Naive B cell (primary cell): ENCODE data around the gene ZNF740. TPM values are rescaled to one million over a fixed set of nuclear protein-coding genes. Genes with fewer than 3 reads are reported as not detected.
A peak's percentile ranks its signal among the peaks of the same experiment; 100 is the strongest.

Source experiments
- ATAC-seq, 2 donors: fragments of 150-1000 bp; cut with Tn5 transposase; 2 replicates each; pipeline ENCODE4 v1.10.0; 2021; ENCODE audit warnings: low read depth in 2 of 2, mild to moderate bottlenecking in 2 of 2, moderate library complexity in 2 of 2
- DNase-seq: peaks from one replicate; pipeline ENCODE4 v3.0.0; 2022
- H3K27ac Mint-ChIP-seq, 6 donors: one replicate each; pipeline ENCODE4 v1.8.0; 2020 to 2022; ENCODE audit warnings: mild to moderate bottlenecking in 6 of 6, mixed read lengths in 6 of 6, moderate library complexity in 5 of 6, inconsistent platforms in 2 of 6
- H3K27me3 Mint-ChIP-seq, 3 donors: one replicate each; pipeline ENCODE4 v1.8.0; 2021 to 2022; ENCODE audit warnings: mixed read lengths in 3 of 3, mild to moderate bottlenecking in 1 of 3
- H3K36me3 Mint-ChIP-seq, 2 donors: one replicate each; pipeline ENCODE4 v1.8.0; 2020 to 2022; ENCODE audit warnings: mixed read lengths in 2 of 2, inconsistent platforms in 1 of 2, mild to moderate bottlenecking in 1 of 2
- H3K4me1 Mint-ChIP-seq, 3 donors: one replicate each; pipeline ENCODE4 v1.8.0; 2020 to 2022; ENCODE audit warnings: mixed read lengths in 3 of 3, inconsistent platforms in 1 of 3, mild to moderate bottlenecking in 1 of 3, moderate library complexity in 1 of 3
- H3K4me3 Mint-ChIP-seq, 8 donors: one replicate each; pipeline ENCODE4 v1.8.0; 2020 to 2022; ENCODE audit warnings: mild to moderate bottlenecking in 8 of 8, mixed read lengths in 8 of 8, moderate library complexity in 8 of 8, inconsistent platforms in 2 of 8
- H3K9me3 Mint-ChIP-seq, 7 donors: one replicate each; pipeline ENCODE4 v1.8.0; 2020 to 2022; ENCODE audit warnings: mixed read lengths in 7 of 7, mild to moderate bottlenecking in 5 of 7, inconsistent platforms in 2 of 7, moderate library complexity in 1 of 7
- polyA plus RNA-seq, 6 donors: library from polyadenylated mRNA; unstranded; fragments of 300-500 nt; fragmentation: Illumina TruSeq; gene quantifications; one replicate each; pipeline ENCODE4 v1.2.3, GENCODE V29; 2021; ENCODE audit warnings: low read depth in 6 of 6

The ZNF740 gene
- polyA plus RNA-seq, 6 donors from 2014 or later: 1.8 to 6.0 (median 4.2) TPM

DNA sequence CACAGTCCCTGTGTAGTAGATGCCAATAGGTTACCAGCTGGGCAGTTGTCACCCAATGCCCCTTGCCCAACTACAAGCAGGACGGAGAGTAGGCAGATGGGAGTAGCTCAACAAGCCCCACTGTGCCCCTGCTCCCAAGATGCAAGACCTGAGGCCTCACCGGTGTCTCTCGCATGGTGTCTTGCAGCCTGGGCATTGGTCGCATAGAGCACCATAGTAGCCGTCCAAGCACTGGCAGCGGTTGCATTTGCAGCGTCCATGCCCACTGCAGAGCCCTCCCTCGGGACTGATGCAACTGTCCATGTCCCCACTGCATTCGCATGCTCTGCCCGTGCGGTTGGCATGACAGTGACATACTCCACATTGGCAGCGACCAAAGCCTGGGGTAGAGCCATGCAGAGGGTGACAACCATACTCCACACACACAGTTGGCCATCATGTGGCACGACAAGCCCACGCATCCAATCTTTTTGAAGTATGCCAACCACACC, 12.1 kb downstream of the ZNF740 start:
- peaks cover 13 to 23% (median 14%) of the 10 kb centered on the region in 3 donors for H3K4me1 Mint-ChIP-seq
- no peaks in the 10 kb centered on the region for H3K27me3 Mint-ChIP-seq
- DNase-seq: no peak
- H3K9me3 Mint-ChIP-seq: no peaks in the 10 kb centered on the region
- no peak overlapping the region for H3K4me3 Mint-ChIP-seq
- H3K36me3 Mint-ChIP-seq: peaks cover 2 to 28% of the 10 kb centered on the region in 2 donors
- peak overlapping the region in 2 of 6 donors; percentile 11 to 31 for H3K27ac Mint-ChIP-seq
- ATAC-seq: no peak

DNA sequence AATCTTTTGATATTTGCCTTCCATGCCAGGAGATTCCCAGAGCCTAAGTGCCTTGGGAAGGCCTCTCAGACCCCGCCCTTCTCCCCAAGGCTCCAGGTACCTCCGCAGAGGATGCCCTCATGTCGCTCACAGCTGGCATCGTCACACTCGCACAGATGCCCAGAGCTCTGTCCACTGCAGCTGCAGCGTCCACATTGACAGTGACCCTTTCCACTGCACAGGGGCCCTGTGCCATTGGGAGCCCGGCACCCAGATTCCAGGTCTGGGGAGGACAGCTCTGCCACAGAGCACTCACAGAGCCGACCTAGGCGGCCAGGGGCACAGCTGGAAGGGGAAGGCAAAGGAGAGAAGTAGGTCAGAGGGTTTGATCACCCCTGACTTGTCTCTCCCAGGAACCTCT, 12.5 kb downstream of the ZNF740 start:
- no peak overlapping the region for H3K4me3 Mint-ChIP-seq
- no peak for DNase-seq
- H3K9me3 Mint-ChIP-seq: no peaks in the 10 kb centered on the region
- peaks cover 0 to 28% of the 10 kb centered on the region in 2 donors for H3K36me3 Mint-ChIP-seq
- no peak for ATAC-seq
- peak overlapping the region in 2 of 6 donors; percentile 31 to 85 for H3K27ac Mint-ChIP-seq
- H3K4me1 Mint-ChIP-seq: peaks cover 16 to 25% (median 17%) of the 10 kb centered on the region in 3 donors
- H3K27me3 Mint-ChIP-seq: no peaks in the 10 kb centered on the region

DNA sequence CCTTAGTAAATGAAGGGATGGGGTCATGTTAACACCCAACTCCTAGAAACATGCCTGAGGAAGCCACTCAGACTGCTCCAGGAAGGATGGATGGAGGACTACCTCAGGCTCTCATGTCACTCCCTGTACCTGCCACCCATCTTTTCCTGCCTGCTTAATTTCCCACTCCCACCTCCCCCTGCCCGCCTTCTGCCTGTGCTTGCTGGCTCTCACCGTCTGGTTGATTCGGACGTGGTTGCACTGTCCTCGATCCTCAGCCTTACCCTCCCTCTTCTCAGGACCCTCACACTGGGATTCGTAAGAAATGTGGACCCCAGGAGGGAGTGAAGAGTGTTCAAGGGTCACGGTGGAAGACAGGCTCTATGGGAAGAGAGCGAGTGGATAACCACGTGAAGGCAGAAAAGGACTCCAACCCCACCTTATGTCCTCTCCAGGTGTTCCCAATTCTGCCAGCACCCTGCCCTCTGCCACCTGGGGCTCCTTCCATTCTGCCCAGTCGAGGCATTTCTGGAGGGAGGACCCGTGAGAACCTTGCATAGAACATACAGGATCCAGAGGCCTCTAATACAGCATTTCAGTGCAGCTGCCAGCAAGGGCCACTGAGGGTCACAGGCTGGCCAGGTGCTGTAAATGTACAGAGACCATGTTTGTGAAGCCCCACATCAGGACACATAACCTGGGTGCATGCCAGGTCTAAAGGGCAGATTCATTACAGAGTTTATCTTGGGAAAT, 13.6 kb downstream of the ZNF740 start:
- no peak for DNase-seq
- Mint-ChIP-seq H3K9me3 (no peaks in the 10 kb centered on the region), H3K36me3 (peaks cover 0 to 28% of the 10 kb centered on the region in 2 donors), H3K4me3 (no peak overlapping the region), H3K27me3 (no peaks in the 10 kb centered on the region), H3K4me1 (peaks cover 28 to 36% (median 28%) of the 10 kb centered on the region in 3 donors), H3K27ac (peak overlapping the region in 3 of 6 donors; percentile 34 to 89 (median 74))
- ATAC-seq: no peak

DNA sequence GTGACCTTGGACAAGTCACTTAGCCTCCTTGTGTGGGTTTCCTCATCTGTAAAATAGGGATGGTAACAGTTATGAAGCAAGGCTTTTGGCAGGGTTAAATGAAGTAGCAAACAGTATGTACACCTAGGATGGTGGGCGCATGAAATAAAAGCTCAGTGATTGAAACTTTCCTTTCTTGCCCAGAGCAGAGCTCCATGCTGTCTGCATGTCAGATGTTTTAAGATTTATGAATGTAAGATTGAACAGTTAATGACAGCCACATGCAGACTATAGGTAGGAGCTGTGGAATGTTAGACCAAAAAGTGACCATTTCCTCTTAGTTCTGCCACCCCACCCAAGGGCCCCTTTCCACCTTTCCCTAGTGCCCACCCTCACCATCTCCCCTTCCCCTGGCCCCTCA, 14.5 kb downstream of the ZNF740 start:
- Mint-ChIP-seq H3K27me3 (no peaks in the 10 kb centered on the region), H3K4me3 (no peak overlapping the region), H3K36me3 (peaks cover 0 to 28% of the 10 kb centered on the region in 2 donors), H3K9me3 (no peaks in the 10 kb centered on the region), H3K4me1 (peaks cover 34 to 42% (median 35%) of the 10 kb centered on the region in 3 donors), H3K27ac (peak overlapping the region in 3 of 6 donors; percentile 8 to 79 (median 39))
- no peak for ATAC-seq
- DNase-seq: no peak

DNA sequence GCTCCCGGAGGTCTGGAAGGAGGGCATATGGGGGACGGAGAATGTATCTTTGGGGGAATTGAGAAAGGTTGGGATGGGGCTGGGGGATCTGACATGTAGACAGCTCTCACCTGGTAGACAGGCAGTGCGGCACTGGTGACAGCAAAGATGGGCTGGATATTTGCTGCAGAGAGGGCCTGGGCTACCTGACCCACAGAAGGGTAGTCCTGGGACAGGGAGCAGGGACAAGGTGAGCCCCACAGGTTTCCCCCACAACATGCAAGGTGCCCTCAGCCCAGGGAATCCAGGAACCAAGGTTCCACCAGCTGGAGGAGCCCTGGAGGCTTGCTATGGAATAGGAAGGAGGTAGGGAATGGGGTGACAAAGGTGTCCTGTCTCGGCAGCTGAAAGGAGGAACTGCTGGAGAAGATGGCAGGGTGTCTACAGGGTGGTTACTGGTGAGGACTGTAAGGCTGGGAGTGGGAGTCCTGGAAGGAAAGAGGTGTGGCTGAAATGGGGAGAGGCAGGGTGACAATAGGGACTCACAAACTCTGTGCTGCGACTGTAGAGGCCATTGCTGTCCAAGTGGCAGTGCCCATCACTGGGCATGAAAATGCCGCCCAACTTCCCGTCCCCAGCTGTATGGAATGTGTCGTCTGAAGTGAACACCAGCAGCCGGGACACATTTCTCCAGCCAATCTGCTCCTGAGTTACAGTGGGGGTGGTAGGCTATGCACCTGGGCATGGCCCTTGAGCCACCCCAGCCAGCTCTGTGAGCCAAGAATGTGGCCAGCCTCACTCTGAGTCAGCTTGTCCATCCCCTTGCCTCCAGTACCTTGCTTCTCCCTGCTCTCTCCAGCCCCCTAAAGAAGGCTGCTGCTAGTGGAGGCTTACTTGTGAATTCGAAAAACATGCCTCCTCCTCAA, 15.2 kb downstream of the ZNF740 start:
- peak overlapping the region in 5 of 6 donors; percentile 39 to 97 (median 79) for H3K27ac Mint-ChIP-seq

DNA sequence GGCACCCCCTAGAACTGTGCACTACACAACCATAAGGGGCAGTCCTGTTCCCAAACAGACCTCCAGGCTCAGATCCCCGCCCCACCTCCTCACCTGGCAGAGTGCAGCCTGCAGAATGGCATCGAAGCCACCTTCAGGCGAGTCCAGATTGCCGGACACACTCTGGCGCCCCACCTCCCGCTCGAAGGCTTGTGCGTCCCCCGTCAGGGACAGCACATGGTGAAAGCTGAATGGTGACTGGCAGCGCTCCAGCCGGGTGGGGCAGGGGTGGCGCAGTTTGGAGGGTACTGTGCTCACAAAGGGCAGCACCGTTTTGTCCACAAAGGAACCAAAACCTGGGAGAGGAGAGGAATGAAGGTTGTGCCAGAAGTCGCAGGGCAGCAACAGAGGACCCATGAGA, 16.0 kb downstream of the ZNF740 start:
- Mint-ChIP-seq H3K27me3 (no peaks in the 10 kb centered on the region), H3K9me3 (no peaks in the 10 kb centered on the region), H3K4me3 (peak overlapping the region in 1 of 8 donors; percentile 38), H3K4me1 (peaks cover 43 to 51% (median 50%) of the 10 kb centered on the region in 3 donors), H3K36me3 (peaks cover 0 to 28% of the 10 kb centered on the region in 2 donors), H3K27ac (peak overlapping the region in 2 of 6 donors; percentile 79 to 91)
- ATAC-seq (no peak), DNase-seq (no peak)

More for the DNA sequence above, 15.2 kb downstream of the ZNF740 start:
- DNase-seq (no peak), ATAC-seq (no peak)
- H3K4me1 Mint-ChIP-seq: peaks cover 37 to 48% (median 43%) of the 10 kb centered on the region in 3 donors
- peaks cover 0 to 28% of the 10 kb centered on the region in 2 donors for H3K36me3 Mint-ChIP-seq
- no peak overlapping the region for H3K4me3 Mint-ChIP-seq
- no peaks in the 10 kb centered on the region for H3K9me3 Mint-ChIP-seq
- H3K27me3 Mint-ChIP-seq: no peaks in the 10 kb centered on the region

DNA sequence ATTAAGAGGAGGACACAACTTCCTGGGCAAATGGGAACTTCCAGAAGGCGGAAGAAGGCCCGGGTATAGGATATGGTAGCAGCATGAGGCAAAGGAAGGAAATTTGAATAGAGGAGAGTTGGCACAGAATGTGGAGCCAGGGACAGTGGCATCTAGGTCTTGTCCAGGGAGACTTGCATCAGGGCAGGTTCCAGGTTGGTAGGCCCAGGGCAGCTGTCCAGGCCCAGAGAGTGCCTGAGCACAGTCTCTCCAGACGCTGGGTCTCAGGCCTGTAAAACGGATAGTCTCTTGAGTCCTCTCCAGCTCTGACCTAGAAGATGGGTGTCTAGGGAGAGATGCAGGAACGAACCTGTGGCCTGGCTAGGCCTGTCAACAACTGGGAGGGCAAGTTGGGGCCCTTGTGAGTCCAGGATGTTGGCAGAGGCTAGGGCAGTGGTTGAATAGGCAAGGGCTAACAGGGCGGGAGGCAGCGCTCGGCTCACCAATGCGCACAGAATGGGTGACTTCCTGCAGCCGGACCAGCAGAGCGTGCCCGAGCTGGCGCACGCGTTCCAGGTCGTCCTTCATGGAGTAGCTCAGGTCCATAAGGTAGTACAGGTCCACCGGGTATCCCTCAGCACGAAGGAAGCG, 16.6 kb downstream of the ZNF740 start:
- Mint-ChIP-seq H3K36me3 (peaks cover 0 to 28% of the 10 kb centered on the region in 2 donors), H3K4me3 (peak overlapping the region in 5 of 8 donors; percentile 38 to 81 (median 49)), H3K4me1 (peaks cover 43 to 57% (median 50%) of the 10 kb centered on the region in 3 donors), H3K27me3 (no peaks in the 10 kb centered on the region), H3K9me3 (no peaks in the 10 kb centered on the region), H3K27ac (peak overlapping the region in 4 of 6 donors; percentile 33 to 91 (median 62))
- no peak for DNase-seq
- peak in 1 of 2 donors; percentile 3 for ATAC-seq

DNA sequence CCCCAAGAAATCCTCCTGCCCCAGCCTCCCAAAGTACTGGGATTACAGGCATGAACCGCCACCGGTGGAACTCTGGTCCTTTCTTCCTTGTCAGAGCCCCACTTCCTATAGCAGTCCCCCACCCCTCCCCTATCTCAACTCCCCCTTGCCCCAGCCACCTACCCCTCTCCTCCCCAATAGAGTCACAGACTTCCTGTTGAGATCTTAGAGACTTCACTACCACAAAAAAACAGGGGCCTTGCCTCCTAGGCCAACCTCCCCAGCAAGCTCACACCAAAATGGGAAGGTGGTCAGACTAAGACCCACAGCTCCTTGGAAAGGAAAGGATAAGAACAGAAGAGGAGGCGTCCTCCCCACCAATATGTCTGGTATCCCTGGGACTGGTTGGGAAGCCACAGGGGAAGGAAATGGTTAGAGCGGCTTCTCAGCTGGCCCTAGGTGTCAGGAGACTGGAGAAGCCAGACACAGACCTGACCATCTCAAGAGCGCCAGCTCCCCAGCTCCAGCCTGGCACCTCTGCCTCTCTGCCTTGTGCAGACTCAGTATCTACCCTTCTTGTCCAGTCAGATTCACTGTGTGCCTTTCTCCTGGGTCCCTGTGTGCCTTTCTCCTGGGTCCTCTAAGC, 18.1 kb downstream of the ZNF740 start:
- peak overlapping the region; percentile 2 to 89 (median 74) for H3K4me3 Mint-ChIP-seq
- no peaks in the 10 kb centered on the region for H3K9me3 Mint-ChIP-seq
- ATAC-seq: no peak
- peaks cover 0 to 21% of the 10 kb centered on the region in 2 donors for H3K36me3 Mint-ChIP-seq
- H3K4me1 Mint-ChIP-seq: peaks cover 43 to 62% (median 43%) of the 10 kb centered on the region in 3 donors
- peak overlapping the region; percentile 71 to 93 (median 86) for H3K27ac Mint-ChIP-seq
- no peak for DNase-seq
- no peaks in the 10 kb centered on the region for H3K27me3 Mint-ChIP-seq

DNA sequence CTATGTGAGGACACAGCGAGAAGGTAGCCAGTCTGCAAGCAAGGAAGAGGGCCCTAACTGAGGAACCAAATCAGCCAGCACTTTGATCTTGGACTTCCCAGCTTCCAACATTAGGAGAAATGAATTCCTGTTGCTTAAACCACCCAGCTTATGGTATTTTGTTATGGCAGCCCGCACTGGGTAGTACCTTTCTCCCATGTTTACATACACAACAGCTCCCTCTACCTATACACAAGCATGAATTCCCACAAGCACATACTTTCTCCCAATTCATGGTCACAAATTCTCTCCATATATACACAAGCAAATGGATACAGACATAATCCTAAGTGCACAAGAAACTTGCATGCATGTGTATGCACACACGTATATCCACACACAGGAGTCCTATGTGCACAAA, 19.2 kb downstream of the ZNF740 start:
- H3K4me1 Mint-ChIP-seq: peaks cover 43 to 66% (median 47%) of the 10 kb centered on the region in 3 donors
- DNase-seq: no peak
- peak overlapping the region; percentile 2 to 89 (median 76) for H3K4me3 Mint-ChIP-seq
- H3K9me3 Mint-ChIP-seq: no peaks in the 10 kb centered on the region
- no peaks in the 10 kb centered on the region for H3K27me3 Mint-ChIP-seq
- no peak for ATAC-seq
- H3K27ac Mint-ChIP-seq: peak overlapping the region in 3 of 6 donors; percentile 16 to 78 (median 52)
- H3K36me3 Mint-ChIP-seq: peaks cover 0 to 20% of the 10 kb centered on the region in 2 donors

DNA sequence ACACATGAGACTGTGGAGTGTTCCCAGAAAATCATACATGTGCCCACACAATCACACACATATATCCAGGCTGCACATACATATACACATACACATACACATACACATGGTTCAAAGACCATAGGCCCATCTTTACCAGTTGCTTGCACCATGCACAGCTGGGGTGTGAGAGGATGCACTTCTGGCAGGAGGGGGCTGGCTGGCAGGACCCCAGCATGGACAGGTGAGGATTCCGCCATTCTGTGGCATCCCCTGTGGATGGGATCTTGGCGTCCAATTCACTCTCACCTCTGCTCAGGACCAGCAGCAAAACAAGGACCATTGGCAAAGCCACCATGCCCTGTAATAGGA, 19.6 kb downstream of the ZNF740 start:
- no peaks in the 10 kb centered on the region for H3K27me3 Mint-ChIP-seq
- ATAC-seq (no peak), DNase-seq (no peak)
- H3K27ac Mint-ChIP-seq: peak overlapping the region in 5 of 6 donors; percentile 52 to 92 (median 82)
- no peaks in the 10 kb centered on the region for H3K9me3 Mint-ChIP-seq
- peaks cover 0 to 19% of the 10 kb centered on the region in 2 donors for H3K36me3 Mint-ChIP-seq
- peak overlapping the region; percentile 44 to 89 (median 84) for H3K4me3 Mint-ChIP-seq
- peaks cover 44 to 70% (median 47%) of the 10 kb centered on the region in 3 donors for H3K4me1 Mint-ChIP-seq

DNA sequence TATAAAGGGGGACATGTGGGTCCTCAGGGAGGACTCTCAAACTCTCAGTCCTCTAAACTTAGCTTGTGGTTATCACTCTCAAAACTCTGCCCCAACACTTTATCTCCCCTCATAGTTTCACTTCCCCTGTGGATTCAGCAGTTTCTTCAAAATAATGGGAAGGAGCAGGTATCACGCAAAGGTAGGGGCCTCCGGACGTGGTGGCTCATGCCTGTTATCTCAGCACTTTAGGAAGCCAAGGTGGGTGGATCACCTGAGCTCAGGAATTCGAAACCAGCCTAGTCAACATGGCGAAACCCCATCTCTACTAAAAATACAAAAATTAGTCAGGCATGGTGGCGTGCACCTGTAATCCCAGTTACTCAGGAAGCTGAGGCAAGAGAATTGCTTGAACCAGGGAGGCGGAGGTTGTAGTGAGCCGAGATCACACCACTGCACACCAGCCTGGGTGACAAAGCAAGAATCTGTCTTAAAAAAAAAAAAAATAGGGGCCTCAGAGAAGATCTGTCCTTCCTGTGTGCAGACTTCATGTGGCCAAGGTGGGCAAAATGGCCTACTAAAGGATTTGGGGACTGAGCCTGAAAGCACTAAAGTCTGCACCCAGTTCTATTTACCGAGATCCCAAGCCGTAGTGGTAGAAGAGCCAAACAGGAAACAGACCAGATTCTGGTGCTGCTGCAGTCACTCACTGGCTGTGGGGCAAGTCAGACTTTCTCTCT, 20.1 kb downstream of the ZNF740 start:
- Mint-ChIP-seq H3K36me3 (peaks cover 0 to 13% of the 10 kb centered on the region in 2 donors), H3K9me3 (no peaks in the 10 kb centered on the region), H3K4me3 (peak overlapping the region; percentile 44 to 89 (median 84)), H3K27ac (peak overlapping the region; percentile 44 to 92 (median 86)), H3K27me3 (no peaks in the 10 kb centered on the region), H3K4me1 (peaks cover 47 to 75% (median 48%) of the 10 kb centered on the region in 3 donors)
- DNase-seq (peak; percentile 57), ATAC-seq (peak; percentile 70 to 73)

DNA sequence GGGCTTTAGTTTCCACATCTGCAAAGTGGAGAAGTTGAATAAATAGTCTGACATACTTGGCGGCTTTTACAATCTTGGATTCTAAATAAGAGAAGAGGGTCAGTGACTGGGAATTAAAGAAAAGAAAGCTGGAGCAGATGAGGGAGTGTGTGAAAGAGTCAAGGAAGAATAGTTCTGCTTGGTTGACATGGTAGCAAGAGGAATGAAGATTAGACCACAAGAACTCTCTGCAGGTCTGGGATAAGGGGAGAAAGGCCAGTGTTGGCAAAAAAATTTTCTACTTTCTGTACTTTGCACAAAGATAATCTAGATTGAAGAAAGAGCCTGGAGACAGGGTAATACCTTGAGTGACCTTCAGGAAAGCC, 20.6 kb downstream of the ZNF740 start:
- DNase-seq (no peak), ATAC-seq (no peak)
- Mint-ChIP-seq H3K36me3 (peaks cover 0 to 9% of the 10 kb centered on the region in 2 donors), H3K4me1 (peaks cover 49 to 81% (median 50%) of the 10 kb centered on the region in 3 donors), H3K27me3 (no peaks in the 10 kb centered on the region), H3K4me3 (peak overlapping the region; percentile 44 to 89 (median 81)), H3K9me3 (no peaks in the 10 kb centered on the region), H3K27ac (peak overlapping the region; percentile 44 to 91 (median 84))
